NCI-H1417 (cell line): ENCODE measurements around the gene ADGRG3.

Experiments
- DNase-seq, 3 experiments: peaks; one replicate each; lab custom pipeline; 2025; lab: John Stamatoyannopoulos, UW

ADGRG3 gene

DNA sequence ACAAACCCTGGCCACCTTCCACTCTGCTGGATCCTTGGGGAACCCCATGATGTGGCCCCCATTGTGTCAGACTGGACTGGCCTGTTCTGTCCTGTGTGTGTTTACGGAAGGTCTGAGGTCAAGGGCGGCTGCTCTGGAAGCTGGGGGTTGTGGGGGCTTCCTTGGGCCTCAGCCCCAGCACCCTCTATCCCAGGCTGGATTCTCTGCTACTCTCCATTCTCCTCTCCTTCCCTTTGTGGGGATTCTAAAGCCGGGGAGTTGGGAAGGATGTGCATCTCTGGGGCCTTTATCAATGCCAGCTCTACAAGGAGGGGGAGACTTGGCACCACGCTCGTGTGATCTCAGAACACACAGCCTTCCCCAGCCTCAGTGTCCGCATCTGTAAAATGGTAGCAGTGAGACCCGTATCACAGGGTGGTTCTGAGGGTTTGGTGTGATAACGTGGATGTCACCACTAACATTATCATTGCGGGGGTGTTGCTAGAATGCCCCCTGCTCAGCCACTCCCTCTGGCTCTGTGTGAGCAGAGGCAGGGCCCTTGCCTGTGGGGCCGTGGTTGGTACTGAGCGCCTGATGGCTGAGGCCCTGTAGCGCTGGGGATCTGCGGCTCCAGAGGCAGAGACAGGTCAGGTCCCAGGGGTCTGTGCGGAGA lies 21.6 kb upstream of the ADGRG3 start:
- no peak for DNase-seq

DNA sequence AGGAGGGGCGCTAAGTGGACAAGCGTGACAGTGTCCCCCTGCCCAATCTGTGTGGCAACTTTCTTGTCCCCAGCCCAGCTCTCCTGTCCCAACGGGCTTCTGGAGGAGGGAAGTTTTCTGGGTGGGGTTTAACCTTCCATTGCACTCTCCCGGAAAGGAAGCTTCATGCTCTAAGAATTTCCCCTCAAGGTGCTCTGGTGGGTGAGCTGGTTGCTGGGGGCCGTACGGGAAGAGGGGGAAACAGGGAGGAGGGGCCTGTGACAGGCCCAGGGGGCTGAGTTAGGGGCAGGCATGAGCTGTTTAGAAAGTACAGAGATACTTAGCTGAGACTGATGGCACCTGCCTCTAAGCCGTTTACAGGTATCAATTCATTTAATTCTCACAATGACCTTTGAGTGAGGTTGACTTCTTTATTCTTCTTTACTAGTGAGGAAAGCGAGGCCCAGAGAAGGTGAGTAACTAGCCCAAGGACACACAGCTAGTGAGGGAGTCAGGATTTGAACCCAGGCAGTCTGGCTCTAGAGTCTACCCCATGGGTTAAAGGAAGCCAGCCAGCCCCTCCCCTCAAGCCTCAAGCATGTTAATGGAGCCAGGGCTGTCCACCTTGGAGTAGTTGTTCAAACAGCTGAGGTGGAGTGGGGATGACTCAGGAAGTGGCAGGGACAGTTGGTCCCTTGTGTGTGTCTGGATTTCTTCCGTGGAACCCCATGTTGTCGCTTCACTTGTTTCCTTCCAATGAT lies 20.8 kb upstream of the ADGRG3 start:
- DNase-seq: no peak

DNA sequence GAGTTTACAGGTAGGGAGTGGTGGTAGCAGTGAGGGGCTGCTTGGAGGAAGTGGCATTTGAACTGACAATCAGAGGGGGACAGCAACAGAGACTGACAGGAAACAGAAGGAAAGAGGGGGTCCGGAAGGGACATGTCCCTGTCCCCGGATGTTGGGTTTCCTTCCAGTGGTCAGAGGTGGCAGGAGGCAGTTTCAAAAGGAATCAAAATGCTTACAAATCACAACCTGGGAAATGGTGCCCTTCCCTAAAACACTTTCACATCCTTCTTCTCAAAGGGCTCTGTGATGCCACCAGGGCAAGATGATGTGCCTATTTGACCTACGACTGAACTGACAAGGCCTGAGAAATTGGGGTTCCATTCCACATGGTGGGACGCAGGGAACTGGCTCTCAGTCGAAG lies 20.0 kb upstream of the ADGRG3 start:
- DNase-seq: no peak

DNA sequence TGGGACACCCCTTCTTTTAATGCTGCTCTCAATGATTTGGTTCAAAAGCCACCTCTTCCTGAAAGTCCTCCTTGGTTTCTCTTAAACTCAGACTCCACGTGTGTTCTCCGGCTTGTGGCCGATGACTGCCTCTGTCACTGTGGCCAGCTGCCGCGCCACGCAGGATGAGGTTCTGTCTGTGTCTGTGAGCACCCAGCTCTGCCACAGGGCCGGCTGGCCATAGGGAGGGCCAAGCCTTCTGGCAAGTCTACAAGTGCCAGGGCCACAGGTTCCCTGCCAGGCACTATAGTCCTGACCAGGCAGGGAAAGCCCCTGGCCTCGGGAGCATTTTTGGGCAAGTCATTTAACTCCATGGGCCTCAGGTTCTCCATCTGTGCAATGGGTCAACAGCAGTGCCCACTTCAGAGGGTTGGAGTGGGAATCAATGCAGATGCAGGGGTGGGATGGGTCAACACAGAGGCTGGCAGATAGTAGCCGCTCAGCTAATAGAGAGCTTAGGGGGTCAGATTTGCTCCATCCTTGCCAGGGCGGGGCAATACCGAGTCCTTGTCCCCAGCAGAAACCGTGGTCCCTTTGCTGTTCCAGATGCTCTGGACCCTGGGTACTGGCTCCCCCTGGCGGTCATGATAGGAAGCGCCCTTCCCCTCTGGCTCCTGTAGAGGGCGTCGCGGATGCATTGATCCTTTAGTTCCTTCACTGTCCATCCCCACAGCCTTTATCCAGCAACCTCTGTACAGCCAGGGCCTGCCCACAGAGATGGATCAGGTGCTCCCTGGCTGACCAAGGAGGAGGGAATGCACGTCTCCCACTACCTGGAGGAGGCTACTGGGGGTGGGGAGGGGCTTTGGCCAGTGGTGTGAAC lies 19.3 kb upstream of the ADGRG3 start:
- DNase-seq: peak; percentile 56 to 80 (median 60)

DNA sequence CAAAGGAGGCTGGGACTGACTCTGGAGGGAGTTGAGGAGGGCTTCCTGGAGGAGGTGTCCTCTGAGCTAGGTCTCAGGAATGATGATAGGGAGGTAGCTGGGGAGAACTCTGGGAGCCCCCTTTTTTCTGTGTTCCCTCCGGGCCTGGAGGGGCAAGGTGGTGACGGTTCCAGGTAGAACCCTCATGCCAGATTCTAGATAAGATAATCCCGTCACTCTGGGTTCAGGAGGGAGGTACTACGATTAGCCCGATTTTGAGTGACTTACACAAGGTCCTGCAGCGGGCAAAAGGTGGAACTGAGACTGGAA lies 18.7 kb upstream of the ADGRG3 start:
- DNase-seq: no peak

DNA sequence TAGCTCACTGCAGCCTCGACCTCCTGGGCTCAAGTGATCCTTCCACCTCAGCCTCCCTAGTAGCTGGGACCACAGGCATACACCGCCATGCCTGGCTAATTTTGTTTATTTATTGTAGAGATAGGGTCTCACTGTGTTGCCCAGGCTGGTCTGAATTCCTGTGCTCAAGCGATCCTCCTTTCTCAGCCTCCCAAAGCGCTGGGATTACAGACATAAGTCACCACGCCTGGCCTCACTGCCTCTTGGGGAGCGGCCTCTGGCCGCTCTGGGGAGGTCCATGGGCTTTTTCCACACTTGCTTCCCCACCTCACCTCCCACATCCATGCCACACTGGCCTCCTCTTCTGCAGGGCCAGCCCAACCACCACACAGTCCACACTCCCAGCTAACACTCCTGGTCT lies 18.3 kb upstream of the ADGRG3 start:
- no peak for DNase-seq

DNA sequence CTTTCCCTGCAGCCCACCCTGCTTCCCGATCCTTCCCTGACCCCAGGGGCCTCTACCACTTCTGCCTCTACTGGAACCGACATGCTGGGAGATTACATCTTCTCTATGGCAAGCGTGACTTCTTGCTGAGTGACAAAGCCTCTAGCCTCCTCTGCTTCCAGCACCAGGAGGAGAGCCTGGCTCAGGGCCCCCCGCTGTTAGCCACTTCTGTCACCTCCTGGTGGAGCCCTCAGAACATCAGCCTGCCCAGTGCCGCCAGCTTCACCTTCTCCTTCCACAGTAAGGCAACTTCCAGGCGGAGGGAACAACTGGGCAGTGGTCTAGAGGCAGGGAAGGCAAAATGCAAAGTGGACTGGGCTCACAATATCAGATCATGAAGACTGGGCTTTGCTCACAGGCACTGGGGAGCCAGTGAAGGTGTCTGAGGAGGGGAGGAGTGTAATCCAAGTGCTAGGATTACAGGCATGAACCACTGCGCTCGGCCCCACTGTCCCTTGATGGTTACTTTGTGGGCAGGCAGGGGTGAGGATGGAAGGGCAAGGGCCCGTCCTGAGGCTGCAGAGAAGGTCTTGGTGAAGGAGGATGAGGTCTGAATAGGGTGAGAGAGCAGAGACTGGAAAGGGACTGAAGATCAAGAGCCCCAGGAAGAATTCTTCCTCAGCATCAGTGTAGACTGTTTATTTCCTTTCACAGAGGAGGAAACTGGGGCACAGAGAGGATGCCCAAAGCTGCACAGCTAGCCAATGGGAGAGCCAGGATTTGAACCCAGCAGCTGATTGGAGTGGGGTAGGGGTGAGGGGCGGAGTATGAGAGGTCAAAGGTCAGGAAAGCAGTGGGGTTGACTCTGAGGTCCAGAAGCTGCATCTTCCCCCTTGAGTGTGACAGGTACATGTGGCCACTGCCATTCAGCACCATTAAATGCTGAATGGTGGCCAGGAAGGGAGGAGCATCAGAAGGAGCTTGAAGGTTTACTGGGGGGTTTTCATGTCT lies 16.5 kb upstream of the ADGRG3 start:
- DNase-seq: no peak

DNA sequence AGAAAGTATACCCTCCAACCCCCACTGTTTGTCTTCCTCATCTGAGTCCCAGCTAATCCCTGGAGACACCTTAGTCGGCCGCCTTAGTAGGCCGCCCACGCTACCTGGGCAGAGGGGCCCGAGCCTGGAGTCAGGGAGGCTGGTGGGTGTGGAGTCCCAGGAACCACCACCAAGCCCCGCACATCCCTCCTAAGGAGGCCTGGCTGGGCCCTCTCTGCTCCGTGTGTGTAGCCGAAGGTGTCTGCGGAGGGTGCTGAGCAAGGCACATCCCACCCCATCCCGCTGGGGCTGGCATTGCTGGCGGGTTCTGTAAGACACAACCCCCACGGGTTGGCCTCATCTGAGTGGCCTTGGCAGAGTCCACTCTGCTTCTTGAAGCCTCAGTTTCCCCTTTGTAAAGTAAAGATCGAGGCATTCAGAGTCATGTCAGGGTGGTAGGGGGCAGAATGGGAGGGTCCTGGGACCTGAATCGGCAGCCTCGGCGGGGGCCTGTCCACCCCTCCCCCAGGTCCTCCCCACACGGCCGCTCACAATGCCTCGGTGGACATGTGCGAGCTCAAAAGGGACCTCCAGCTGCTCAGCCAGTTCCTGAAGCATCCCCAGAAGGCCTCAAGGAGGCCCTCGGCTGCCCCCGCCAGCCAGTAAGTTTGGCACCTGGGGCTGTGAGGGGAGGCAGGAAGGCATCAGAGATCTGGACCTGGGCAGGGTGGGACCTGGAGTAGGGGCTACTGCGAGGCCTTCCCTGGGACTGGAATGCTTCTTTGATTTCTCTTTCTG lies 15.2 kb upstream of the ADGRG3 start:
- no peak for DNase-seq

DNA sequence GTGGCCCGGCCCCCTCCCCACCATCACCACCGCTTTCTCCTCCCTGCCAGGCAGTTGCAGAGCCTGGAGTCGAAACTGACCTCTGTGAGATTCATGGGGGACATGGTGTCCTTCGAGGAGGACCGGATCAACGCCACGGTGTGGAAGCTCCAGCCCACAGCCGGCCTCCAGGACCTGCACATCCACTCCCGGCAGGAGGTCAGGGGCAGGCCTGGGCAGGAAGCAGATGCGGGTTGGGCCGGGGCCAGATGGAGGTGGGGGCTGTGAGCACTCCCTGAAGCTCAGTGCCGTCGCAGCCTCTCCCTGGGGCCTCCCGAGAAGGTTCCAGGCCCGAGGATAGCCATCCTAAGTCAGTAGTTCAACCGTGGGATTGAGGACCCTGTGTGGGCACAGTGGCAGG lies 14.2 kb upstream of the ADGRG3 start:
- peak in 2 of 3 experiments; percentile 66 to 74 for DNase-seq

DNA sequence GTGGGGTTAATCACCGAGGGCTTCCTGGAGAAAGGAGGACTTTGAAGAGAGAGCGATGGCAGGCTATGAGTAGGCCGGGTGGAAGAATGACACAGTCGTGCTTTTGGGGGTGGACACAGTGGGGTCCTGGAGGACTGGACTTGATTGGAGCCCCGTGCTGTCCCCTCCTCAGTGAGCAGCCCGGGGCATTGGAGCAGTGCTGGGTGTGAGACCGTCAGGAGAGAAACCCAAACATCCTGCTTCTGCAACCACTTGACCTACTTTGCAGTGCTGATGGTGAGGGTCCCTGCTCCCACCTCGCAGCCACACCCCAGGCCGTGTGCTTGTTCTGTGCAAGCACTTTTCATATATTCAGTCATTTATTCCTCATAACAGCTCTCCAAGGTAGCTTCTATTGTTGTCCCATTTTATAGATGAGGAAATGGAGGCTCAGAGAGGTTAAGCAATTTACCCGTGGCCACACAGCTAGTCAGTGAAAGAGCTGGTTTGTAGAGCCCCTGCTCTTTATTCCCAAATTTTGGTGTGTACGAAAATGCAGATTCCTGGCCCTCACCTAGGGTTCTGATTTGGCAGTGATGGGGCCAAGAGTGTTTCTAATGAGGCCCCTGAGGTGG lies 11.7 kb upstream of the ADGRG3 start:
- DNase-seq: no peak

DNA sequence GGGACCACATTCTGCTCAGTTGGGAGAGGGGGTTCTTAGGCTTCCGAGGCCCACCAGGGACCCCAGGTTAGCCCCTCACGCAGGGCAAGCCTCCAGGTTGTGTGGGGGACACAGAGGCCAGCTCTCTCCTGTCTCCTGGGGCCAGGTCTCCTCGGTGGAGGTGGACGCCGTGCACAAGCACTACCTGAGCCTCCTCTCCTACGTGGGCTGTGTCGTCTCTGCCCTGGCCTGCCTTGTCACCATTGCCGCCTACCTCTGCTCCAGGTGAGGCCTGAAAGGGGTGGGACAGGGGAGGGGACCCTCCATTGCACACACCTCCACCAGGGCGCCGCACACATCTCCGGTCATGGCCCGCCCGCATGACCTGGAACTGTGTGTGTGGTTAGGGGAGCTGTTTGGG lies 10.9 kb upstream of the ADGRG3 start:
- DNase-seq: no peak

DNA sequence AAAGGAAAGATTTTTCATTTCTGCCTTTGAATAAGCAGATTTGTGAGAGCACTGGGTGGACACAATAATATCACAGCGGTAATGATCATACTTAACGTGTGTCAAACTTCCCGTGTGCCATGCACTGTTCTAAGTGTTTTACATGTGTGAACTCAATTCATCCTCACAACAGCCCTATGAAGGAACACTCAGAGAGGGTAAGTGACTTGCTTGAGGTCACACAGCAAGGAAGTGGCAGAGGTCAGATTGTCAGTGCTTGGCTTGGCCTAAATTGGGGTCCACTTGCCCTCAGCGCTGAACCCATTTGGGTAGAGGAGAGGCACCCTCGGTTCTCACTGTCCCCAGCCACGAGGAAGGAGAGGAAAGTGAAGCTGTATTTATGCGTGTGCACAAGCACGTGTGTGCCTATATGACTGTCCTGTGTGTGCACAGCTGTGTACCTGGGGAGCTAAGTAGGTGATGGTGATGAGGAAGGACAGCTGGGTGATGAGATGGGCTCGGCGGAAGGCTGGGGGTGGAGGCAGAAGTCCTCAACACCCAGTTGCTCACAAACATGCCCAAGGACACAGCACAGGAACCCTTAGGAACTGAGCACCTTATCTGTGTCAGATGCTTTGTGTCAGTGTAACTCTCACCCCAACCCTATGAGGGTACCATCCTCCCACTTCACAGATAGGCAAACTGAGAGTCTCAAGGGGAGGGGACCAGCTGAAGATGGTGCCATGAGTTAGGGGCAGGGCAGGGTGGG lies 9.8 kb upstream of the ADGRG3 start:
- DNase-seq: no peak

DNA sequence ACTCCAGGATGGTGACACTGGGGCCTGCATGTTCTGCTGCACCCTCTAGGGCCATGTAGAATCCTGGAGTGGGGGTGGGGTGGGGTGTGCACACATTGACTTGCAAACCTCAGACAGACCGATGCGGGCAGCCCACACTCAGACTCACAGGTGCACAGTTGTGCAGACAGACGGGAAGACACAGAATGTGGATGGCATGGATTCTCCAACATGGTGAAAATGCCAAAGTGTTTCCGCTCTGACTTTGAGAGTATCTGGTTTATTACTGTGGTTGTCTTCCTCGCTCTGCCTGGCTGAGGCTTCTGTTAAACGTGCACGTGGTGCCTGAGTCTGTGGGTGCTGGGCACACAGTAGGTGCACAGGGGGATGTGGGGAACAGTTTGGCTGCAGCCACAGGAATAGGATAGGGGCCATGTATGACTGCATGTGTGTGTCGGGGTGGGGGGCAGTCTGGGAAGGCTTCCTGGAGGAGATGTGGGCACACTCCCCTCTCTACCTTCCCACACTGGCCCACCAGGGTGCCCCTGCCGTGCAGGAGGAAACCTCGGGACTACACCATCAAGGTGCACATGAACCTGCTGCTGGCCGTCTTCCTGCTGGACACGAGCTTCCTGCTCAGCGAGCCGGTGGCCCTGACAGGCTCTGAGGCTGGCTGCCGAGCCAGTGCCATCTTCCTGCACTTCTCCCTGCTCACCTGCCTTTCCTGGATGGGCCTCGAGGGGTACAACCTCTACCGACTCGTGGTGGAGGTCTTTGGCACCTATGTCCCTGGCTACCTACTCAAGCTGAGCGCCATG lies 9.0 kb upstream of the ADGRG3 start:
- no peak for DNase-seq

DNA sequence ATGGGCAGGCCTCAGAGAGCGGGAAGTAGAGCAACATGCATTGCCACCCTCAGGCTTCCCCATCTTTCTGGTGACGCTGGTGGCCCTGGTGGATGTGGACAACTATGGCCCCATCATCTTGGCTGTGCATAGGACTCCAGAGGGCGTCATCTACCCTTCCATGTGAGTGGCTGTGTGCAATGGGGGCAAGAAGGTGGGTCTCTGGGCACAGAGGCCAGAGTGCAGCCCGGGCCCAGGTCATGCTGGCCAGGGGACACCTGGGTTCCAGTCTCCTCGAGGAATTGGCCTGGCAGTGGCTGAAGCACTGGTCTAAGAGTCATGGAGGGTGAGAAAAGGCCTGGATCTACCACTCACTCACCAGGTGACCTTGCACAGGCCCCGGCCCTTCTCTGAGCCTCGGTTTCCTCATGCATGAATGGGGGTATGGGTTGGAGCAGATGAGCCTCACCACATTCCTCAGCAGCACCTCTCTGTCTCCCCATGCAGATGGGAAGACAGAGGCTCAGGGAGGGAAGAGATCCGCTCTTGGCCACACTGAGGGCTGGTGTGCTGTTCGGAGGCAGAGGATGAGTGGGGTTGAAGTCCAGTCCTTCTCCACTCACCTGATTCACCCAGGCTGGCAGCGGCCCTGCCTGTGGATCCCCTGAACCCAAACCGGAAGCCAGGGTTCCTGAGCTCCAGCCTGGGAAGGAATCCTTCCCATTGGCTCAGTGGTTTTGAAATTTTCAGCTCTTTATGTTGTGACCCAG lies 7.2 kb upstream of the ADGRG3 start:
- no peak for DNase-seq

DNA sequence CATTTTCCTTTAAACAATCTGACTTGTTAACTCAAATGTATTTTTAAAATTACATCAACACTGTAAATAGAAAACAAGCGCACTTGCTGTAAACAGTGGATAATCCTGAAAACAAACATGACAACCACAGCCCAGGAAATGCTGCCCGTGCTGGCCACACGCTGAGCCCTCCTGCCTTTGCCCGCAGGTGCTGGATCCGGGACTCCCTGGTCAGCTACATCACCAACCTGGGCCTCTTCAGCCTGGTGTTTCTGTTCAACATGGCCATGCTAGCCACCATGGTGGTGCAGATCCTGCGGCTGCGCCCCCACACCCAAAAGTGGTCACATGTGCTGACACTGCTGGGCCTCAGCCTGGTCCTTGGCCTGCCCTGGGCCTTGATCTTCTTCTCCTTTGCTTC lies 6.6 kb upstream of the ADGRG3 start:
- no peak for DNase-seq

DNA sequence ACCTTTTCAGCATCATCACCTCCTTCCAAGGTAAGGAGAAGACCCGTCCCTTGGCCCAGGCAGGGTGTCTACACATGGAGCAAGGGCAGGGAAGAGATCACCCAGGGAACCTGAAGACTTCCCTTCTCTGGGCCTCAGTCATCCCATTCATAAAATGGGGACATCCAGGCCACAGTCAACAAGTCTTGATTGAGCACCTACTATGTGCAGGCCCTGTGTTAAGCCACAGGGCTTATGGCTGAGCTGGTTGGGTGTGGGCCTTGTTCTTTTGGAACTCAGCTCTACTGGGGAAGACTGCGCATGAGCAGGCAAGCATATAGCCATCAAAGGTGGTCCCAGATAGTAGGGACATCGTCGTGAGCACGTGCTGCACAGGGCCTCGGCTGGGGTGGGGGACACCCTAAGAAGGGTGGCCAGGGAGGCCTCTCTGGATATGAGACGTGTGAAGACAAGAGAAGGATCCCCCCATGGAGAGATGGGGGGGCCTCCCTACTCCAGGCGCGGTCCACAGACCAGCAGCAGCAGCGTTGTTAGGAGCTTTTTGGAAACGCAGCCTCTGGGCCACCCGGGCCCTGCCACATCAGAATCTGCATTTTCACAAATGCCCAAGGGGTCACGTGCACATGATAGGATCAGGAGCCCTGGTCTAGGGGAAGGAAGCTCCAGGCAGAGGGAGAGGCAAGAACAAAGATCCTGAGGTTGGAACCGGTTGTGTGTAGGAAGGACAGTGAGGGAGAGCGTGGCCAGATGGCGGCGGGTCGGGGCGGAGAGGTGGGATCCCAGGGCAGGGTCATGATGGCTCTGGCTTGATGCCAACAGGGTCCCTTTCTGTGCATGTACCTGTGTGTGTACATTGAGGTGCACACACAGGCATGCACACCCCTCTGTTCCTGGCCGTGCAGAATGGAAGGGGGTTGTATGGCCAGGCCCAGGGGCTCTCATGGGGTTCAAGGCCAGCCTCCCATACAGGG lies 5.9 kb upstream of the ADGRG3 start:
- DNase-seq: no peak

DNA sequence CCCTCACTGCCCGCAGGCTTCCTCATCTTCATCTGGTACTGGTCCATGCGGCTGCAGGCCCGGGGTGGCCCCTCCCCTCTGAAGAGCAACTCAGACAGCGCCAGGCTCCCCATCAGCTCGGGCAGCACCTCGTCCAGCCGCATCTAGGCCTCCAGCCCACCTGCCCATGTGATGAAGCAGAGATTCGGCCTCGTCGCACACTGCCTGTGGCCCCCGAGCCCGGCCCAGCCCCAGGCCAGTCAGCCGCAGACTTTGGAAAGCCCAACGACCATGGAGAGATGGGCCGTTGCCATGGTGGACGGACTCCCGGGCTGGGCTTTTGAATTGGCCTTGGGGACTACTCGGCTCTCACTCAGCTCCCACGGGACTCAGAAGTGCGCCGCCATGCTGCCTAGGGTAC lies 4.7 kb upstream of the ADGRG3 start:
- DNase-seq: no peak
